GM19043 (cell line): Measurements from ENCODE around the gene THPO.

Experiments used
- ATAC-seq: cut with Tn5 transposase; IDR thresholded peaks from one replicate; pipeline ENCODE4 v1.9.1; 2021; ENCODE audit warnings: low read depth; ENCODE audit not compliant: unreplicated experiment

Gene THPO

GRCh38 chr3:184386047-184386806, 8.2 kb upstream of the THPO start:
- ATAC-seq, result no peak

GRCh38 chr3:184384856-184385422, 6.9 kb upstream of the THPO start:
- no peak for ATAC-seq

GRCh38 chr3:184384342-184384741, 6.3 kb upstream of the THPO start:
- no peak for ATAC-seq

GRCh38 chr3:184383033-184383740, 5.2 kb upstream of the THPO start:
- ATAC-seq, result no peak

- no peak for ATAC-seq
Observed at GRCh38 chr3:184382326-184383032, 4.5 kb upstream of the THPO start.

GRCh38 chr3:184381261-184382224, 3.5 kb upstream of the THPO start:
- ATAC-seq, result no peak

GRCh38 chr3:184380627-184381260, 2.7 kb upstream of the THPO start:
- ATAC-seq, result no peak

GRCh38 chr3:184380185-184380626, 2.2 kb upstream of the THPO start:
- no peak for ATAC-seq

GRCh38 chr3:184379358-184380184, 1.6 kb upstream of the THPO start, which contains the start of gene CHRD:
Gene CHRD, plus strand, starts transcription at chr3:184380054. Its CDS starts 265 bp downstream, at chr3:184380319.
- no peak for ATAC-seq

- ATAC-seq, result no peak
Observed at GRCh38 chr3:184378651-184379357, 797 bp upstream of the THPO start.

GRCh38 chr3:184377374-184377773, 633 bp downstream of the THPO start:
- no peak for ATAC-seq

- no peak for ATAC-seq
Observed at GRCh38 chr3:184375747-184376461, 2.1 kb downstream of the THPO start.

GRCh38 chr3:184373422-184373821, 4.6 kb downstream of the THPO start:
- ATAC-seq, result no peak

GRCh38 chr3:184372911-184373310, 5.1 kb downstream of the THPO start:
- no peak for ATAC-seq

GRCh38 chr3:184372296-184372821, 5.6 kb downstream of the THPO start:
- no peak for ATAC-seq

- peak; percentile 89 for ATAC-seq
Observed at GRCh38 chr3:184371570-184372018, 6.4 kb downstream of the THPO start.
